Measurements from ENCODE around the gene MAP2K5.

GRCh38 chr15:67816668-67817067 is 274.2 kb downstream of the MAP2K5 start:
- TF ChIP-seq CTCF (IDR thresholded peaks at IDR 0.05): no peak
- TF ChIP-seq POLR2A (IDR thresholded peaks at IDR 0.05): no peak
